ENCODE measurements around the gene FAM227B. TPM values are rescaled to one million over a fixed set of nuclear protein-coding genes. Genes with fewer than 3 reads are reported as not detected.

FAM227B gene
- total and polyA plus RNA-seq, 2 of the 13 experiments (the other 11 are each of a cell fraction or from before 2014, with no cell fraction given): 1.9 to 2.6 TPM

DNA sequence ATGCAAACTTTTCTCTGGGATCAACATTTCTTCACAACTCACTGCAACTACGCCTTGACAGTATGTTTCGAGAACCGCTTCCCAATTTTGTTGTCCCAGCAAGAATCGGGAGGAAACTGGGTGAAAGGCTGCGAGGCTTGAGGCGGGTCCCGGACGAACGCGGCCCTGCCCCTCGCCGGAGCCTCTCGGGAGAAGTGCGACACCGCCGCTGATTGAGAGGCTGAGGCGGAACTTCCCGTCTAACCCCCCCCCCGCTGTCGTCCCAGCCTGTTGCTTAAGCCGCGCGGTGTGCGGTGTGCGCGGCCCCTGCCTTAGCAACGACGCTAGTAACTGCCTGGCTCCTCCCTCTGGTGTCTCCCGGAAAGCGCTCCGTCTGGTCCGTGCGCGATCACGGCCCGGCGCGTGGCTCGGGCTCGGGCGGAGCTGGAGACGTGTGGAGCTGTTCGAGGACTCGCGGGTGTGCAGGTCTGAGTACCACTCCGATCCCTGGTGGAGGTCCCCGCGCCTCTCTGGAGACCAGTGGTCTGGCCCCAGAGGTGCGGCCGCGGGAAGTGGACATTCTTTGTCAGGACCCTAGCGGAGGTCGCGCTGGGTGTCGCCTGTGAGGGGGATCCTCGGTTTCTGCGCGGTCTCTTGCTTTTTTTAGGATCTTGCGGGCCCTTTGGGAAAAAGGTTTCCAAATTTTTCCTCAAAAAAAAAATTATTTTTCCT, at the start of gene FAM227B, which contains the start of gene DTWD1 (continued):
- TF ChIP-seq GMEB2 (CRISPR knock-in tag; IDR thresholded peaks at IDR 0.05; ENCODE audit: low read depth): peak; percentile 68
- TF ChIP-seq ZNF207 (IDR thresholded peaks at IDR 0.05; ENCODE audit: borderline replicate concordance): no peak
- TF ChIP-seq ZNF143 (CRISPR knock-in tag; IDR thresholded peaks at IDR 0.05): peak; percentile 75
- TF ChIP-seq ZNF225 (CRISPR knock-in tag; IDR thresholded peaks at IDR 0.05): peak; percentile 95
- peak; percentile 95 for TF ChIP-seq ZFP90 (CRISPR knock-in tag; IDR thresholded peaks at IDR 0.05; ENCODE audit: borderline replicate concordance)
- TF ChIP-seq CBFB (CRISPR knock-in tag; IDR thresholded peaks at IDR 0.05): peak; percentile 94
- TF ChIP-seq, protein P1, sequence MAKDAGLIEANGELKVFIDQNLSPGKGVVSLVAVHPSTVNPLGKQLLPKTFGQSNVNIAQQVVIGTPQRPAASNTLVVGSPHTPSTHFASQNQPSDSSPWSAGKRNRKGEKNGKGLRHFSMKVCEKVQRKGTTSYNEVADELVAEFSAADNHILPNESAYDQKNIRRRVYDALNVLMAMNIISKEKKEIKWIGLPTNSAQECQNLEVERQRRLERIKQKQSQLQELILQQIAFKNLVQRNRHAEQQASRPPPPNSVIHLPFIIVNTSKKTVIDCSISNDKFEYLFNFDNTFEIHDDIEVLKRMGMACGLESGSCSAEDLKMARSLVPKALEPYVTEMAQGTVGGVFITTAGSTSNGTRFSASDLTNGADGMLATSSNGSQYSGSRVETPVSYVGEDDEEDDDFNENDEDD (CRISPR knock-in tag; IDR thresholded peaks at IDR 0.05; ENCODE audit: borderline replicate concordance): peak; percentile 94
- peak; percentile 99 for TF ChIP-seq MAX (IDR thresholded peaks at IDR 0.05)
- peak; percentile 88 for TF ChIP-seq ZNF777 (CRISPR knock-in tag; IDR thresholded peaks at IDR 0.05)
- TF ChIP-seq, protein P2, sequence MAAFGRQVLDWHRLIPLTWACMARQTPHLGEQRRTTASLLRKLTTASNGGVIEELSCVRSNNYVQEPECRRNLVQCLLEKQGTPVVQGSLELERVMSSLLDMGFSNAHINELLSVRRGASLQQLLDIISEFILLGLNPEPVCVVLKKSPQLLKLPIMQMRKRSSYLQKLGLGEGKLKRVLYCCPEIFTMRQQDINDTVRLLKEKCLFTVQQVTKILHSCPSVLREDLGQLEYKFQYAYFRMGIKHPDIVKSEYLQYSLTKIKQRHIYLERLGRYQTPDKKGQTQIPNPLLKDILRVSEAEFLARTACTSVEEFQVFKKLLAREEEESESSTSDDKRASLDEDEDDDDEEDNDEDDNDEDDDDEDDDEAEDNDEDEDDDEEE (CRISPR knock-in tag; IDR thresholded peaks at IDR 0.05): peak; percentile 96
- peak; percentile 77; the same call in 1 of the 2 replicates for TF ChIP-seq ZNF354B (CRISPR knock-in tag; IDR thresholded peaks at IDR 0.05)
- TF ChIP-seq JUN (CRISPR knock-in tag; IDR thresholded peaks at IDR 0.05): peak; percentile 86; the same call in 1 of the 2 replicates
- TF ChIP-seq ZNF770 (CRISPR knock-in tag; IDR thresholded peaks at IDR 0.05): peak; percentile 65; the same call in 1 of the 2 replicates
- TF ChIP-seq ZNF776 (CRISPR knock-in tag; IDR thresholded peaks at IDR 0.05): peak; percentile 89
- TF ChIP-seq ATF7 (IDR thresholded peaks at IDR 0.05): no peak
- TF ChIP-seq ATF7 (CRISPR knock-in tag; IDR thresholded peaks at IDR 0.05): peak; percentile 73; the same call in 1 of the 2 replicates
- TF ChIP-seq, protein P3, sequence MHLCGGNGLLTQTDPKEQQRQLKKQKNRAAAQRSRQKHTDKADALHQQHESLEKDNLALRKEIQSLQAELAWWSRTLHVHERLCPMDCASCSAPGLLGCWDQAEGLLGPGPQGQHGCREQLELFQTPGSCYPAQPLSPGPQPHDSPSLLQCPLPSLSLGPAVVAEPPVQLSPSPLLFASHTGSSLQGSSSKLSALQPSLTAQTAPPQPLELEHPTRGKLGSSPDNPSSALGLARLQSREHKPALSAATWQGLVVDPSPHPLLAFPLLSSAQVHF (CRISPR knock-in tag; IDR thresholded peaks at IDR 0.05): peak; percentile 86
- peak; percentile 86; the same call in 1 of the 2 replicates for TF ChIP-seq ZBTB42 (CRISPR knock-in tag; IDR thresholded peaks at IDR 0.05)
- peak; percentile 98 for TF ChIP-seq ZSCAN21 (CRISPR knock-in tag; IDR thresholded peaks at IDR 0.05; ENCODE audit: borderline replicate concordance)
- 0 out of 2 replicates have a peak, but pooled peaks have one; percentile 32 for TF ChIP-seq ZNF513 (CRISPR knock-in tag; conservative IDR thresholded peaks at IDR 0.05)
- TF ChIP-seq ZKSCAN5 (CRISPR knock-in tag; IDR thresholded peaks at IDR 0.05): 0 out of 2 replicates have a peak, but pooled peaks have one; percentile 70

All from HepG2 (cell line).